HUES48 (cell line): Measurements from ENCODE around the gene MAP1LC3B.
"Not testable (repeated sequence)": the region's sequence is repeated elsewhere in the genome, so short reads cannot be mapped to it uniquely, and the experiment has no call there.

Experiments used
- H3K27ac ChIP-seq: one replicate; pipeline ENCODE4 v1.7.0; 2013; ENCODE audit warnings: low read depth, low read length, inconsistent platforms
- H3K27me3 ChIP-seq: 2 replicates; pipeline ENCODE4 v1.6.1; 2013; ENCODE audit warnings: mild to moderate bottlenecking, low read length; ENCODE audit not compliant: control insufficient read depth, insufficient read depth
- H3K36me3 ChIP-seq: 2 replicates; pipeline ENCODE4 v1.6.1; 2013; ENCODE audit warnings: low read length; ENCODE audit not compliant: control insufficient read depth, insufficient read depth
- H3K4me1 ChIP-seq: 2 replicates; pipeline ENCODE4 v1.6.1; 2013; ENCODE audit warnings: mild to moderate bottlenecking, low read length; ENCODE audit not compliant: control insufficient read depth, insufficient read depth
- H3K4me3 ChIP-seq: 2 replicates; pipeline ENCODE4 v1.5.1; 2013; ENCODE audit warnings: mild to moderate bottlenecking, low read depth, low read length
- H3K9ac ChIP-seq: 2 replicates; pipeline ENCODE4 v1.6.1; 2013; ENCODE audit warnings: mild to moderate bottlenecking, low read depth, low read length, moderate library complexity
- H3K9me3 ChIP-seq: 2 replicates; pipeline ENCODE4 v1.6.1; 2013; ENCODE audit warnings: low read length; ENCODE audit not compliant: control insufficient read depth, insufficient read depth

The MAP1LC3B gene

GRCh38 chr16:87361916-87362619 lies 30.1 kb upstream of the MAP1LC3B start:
- peaks cover 34% of the 10 kb centered on the region for H3K36me3 ChIP-seq
- no peaks in the 10 kb centered on the region for H3K27me3 ChIP-seq
- no peak overlapping the region for H3K9ac ChIP-seq
- no peak overlapping the region for H3K27ac ChIP-seq
- no peaks in the 10 kb centered on the region for H3K4me1 ChIP-seq
- no peak overlapping the region for H3K4me3 ChIP-seq
- no peaks in the 10 kb centered on the region for H3K9me3 ChIP-seq

- H3K9ac ChIP-seq, H3K4me3 ChIP-seq, H3K4me1 ChIP-seq, H3K9me3 ChIP-seq, H3K27ac ChIP-seq, H3K27me3 ChIP-seq: not testable (repeated sequence)
- peaks cover 31% of the 10 kb centered on the region for H3K36me3 ChIP-seq
Observed at GRCh38 chr16:87362828-87363559, 29.1 kb upstream of the MAP1LC3B start.

GRCh38 chr16:87363771-87364455 lies 28.2 kb upstream of the MAP1LC3B start:
- Histone ChIP-seq H3K9ac (no peak overlapping the region), H3K4me1 (no peaks in the 10 kb centered on the region), H3K27me3 (no peaks in the 10 kb centered on the region), H3K36me3 (peaks cover 22% of the 10 kb centered on the region), H3K27ac (no peak overlapping the region), H3K4me3 (no peak overlapping the region), H3K9me3 (no peaks in the 10 kb centered on the region)

GRCh38 chr16:87365021-87365713 lies 27.0 kb upstream of the MAP1LC3B start:
- H3K9ac ChIP-seq: no peak overlapping the region
- no peaks in the 10 kb centered on the region for H3K9me3 ChIP-seq
- H3K4me3 ChIP-seq: no peak overlapping the region
- no peak overlapping the region for H3K27ac ChIP-seq
- H3K36me3 ChIP-seq: peaks cover 10% of the 10 kb centered on the region; the same call in 1 of the 2 replicates
- H3K27me3 ChIP-seq: no peaks in the 10 kb centered on the region
- no peaks in the 10 kb centered on the region for H3K4me1 ChIP-seq

GRCh38 chr16:87366288-87366687 lies 25.8 kb upstream of the MAP1LC3B start:
- Histone ChIP-seq H3K27ac (no peak overlapping the region), H3K4me3 (no peak overlapping the region), H3K9ac (no peak overlapping the region), H3K4me1 (no peaks in the 10 kb centered on the region), H3K9me3 (no peaks in the 10 kb centered on the region), H3K27me3 (no peaks in the 10 kb centered on the region), H3K36me3 (0 out of 2 replicates have a peak, but pooled peaks cover 8% of the 10 kb centered on the region)

- Histone ChIP-seq H3K36me3 (0 out of 2 replicates have a peak, but pooled peaks cover 3% of the 10 kb centered on the region), H3K27ac (no peak overlapping the region), H3K27me3 (no peaks in the 10 kb centered on the region), H3K9ac (no peak overlapping the region), H3K9me3 (no peaks in the 10 kb centered on the region), H3K4me3 (no peak overlapping the region), H3K4me1 (no peaks in the 10 kb centered on the region)
Observed at GRCh38 chr16:87366930-87367329, 25.2 kb upstream of the MAP1LC3B start.

GRCh38 chr16:87367529-87367928 lies 24.6 kb upstream of the MAP1LC3B start:
- Histone ChIP-seq H3K4me1 (no peaks in the 10 kb centered on the region), H3K9ac (no peak overlapping the region), H3K27ac (no peak overlapping the region), H3K36me3 (0 out of 2 replicates have a peak, but pooled peaks cover 3% of the 10 kb centered on the region), H3K4me3 (no peak overlapping the region), H3K9me3 (no peaks in the 10 kb centered on the region), H3K27me3 (no peaks in the 10 kb centered on the region)

GRCh38 chr16:87368029-87368770 lies 23.9 kb upstream of the MAP1LC3B start:
- no peak overlapping the region for H3K27ac ChIP-seq
- H3K9ac ChIP-seq: no peak overlapping the region
- no peaks in the 10 kb centered on the region for H3K27me3 ChIP-seq
- no peaks in the 10 kb centered on the region for H3K4me1 ChIP-seq
- H3K4me3 ChIP-seq: no peak overlapping the region
- H3K36me3 ChIP-seq: no peaks in the 10 kb centered on the region
- no peaks in the 10 kb centered on the region for H3K9me3 ChIP-seq

- Histone ChIP-seq H3K4me1 (no peaks in the 10 kb centered on the region), H3K9me3 (no peaks in the 10 kb centered on the region), H3K4me3 (no peak overlapping the region), H3K36me3 (no peaks in the 10 kb centered on the region), H3K27ac (no peak overlapping the region), H3K9ac (no peak overlapping the region), H3K27me3 (no peaks in the 10 kb centered on the region)
Observed at GRCh38 chr16:87369117-87369765, 22.9 kb upstream of the MAP1LC3B start.
